ENCODE results near the gene PRKCZ.
"Not testable (repeated sequence)": the region's sequence is repeated elsewhere in the genome, so short reads cannot be mapped to it uniquely, and the experiment has no call there.

Gene PRKCZ

DNA sequence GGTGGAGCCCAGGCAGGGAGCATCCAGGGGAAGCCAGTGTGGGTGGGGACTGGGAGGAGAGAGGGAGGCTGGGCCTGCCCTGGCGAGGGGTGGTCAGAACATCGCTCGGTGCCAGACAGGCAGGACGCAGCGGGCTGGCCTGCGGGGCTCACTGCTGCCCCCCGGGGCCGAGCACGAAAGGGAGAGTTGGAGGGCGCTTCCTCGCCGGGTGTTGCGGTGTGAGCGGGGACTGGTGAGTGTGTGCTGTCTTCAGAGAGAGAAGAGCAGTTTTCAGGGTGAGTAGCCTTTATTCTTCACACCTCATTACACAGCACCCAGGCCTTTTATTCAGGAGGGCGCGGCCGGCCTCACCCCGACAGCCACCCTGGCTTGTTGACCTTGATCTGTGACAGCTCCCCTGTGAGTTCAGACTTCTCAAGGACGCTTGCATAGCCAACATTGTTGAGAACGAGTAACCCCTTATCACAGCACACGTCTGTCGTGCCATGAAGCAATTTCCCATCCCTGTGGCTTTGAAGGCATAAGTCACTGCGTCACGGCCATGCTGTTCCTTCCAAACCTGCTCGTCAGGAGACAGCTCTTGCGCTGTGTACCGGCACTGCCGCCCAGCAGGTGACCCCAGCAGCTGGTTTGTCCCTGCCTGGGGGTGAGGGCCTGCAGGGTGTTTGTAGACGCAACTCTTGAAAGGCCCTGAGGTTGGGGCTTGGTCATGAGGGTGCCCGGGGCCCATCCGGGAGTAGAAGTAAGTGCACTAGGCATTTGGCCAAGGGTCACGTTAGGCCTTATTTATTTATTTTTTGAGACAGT lies 54.6 kb downstream of the PRKCZ start:
- no peak for DNase-seq

DNA sequence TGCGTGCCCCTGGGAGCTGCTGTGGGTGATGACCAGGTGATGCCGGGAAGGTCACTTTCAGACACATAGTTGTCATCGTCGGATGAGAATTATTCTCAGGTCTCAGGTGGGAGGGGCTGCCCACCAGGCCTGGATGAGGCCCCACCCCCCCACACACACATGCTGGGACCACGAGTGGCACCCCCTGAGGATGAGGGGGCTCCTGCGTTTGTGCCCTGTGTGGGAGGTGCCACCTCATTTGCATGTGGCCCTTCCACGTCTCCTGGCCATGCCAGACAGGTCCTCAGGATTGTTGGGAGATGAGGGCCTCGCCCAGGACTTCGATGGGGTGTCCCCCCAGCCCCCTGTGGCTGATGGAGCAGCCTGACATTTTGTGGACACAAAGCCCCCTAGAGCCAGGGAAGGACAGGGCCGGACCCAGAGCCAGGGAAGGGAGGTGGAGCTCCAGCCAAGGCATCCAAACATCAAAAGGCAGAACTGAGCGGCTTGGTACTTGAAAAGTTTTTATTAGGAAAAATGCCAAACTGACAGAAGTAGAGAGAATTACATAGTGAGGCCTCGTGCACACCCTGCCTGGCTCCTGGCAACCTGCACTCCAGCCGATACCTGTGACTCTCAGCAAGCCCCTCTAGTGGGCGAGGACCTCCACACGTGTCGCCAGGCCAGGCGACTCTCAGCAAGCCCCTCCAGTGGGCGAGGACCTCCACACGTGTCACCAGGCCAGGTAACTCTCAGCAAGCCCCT lies 55.7 kb downstream of the PRKCZ start:
- no peak for DNase-seq

DNA sequence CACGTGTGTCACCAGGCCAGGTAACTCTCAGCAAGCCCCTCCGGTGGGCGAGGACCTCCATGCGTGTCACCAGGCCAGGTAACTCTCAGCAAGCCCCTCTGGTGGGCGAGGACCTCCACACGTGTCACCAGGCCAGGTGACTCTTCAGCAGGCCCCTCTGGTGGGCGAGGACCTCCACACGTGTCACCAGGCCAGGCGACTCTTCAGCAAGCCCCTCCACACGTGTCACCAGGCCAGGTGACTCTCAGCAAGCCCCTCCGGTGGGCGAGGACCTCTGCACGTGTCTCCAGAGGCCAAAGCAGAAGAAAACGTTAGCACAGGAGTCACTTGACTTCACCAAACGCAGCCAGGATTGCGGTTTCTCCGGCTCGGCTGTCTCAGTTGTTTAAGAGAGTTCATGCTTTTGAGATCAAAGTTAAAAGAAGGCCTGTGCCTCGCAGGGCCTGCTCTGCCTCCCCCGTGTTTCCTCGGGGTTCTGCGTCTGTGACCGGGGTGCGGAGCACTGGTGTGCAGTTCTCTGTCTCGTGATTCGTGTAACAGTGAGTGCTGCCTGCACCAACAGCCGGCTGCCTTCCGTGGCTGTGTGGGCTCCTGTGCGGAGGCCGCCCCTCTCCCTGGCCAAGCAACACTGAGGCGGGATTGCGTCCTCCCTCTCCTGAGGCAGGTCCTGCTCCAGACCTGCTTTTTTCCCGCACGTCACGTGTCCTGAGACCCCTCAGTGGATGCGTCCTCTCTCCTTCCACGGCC lies 56.6 kb downstream of the PRKCZ start:
- no peak for DNase-seq

DNA sequence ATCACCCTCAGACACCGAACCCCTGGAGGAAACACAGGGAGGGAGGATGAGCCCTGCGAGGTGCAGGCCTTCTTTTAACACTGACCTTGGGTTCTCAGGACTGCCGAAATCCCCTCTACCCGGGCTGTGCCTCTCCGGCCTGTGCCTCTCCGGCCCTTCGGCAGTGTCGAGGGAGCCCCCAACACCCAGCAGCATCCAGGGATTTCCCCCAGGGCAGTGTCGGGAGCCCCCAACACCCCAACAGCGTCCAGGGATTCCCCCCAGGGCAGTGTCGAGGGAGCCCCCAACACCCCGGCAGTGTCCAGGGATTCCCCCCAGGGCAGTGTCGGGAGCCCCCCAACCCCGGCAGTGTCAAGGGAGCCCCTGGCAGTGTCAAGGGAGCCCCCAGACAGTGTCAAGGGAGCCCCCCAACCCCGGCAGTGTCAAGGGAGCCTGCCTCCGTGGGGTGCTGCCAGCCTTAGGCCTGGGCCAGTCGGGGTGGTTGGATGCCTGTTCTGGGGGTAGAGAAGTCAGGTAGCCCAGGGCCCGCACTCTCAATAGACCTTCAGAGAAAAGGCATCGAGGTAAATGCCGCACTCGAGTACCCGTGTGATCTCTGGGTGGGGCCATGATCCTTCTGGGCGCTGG lies 57.5 kb downstream of the PRKCZ start:
- DNase-seq, result no peak

DNA sequence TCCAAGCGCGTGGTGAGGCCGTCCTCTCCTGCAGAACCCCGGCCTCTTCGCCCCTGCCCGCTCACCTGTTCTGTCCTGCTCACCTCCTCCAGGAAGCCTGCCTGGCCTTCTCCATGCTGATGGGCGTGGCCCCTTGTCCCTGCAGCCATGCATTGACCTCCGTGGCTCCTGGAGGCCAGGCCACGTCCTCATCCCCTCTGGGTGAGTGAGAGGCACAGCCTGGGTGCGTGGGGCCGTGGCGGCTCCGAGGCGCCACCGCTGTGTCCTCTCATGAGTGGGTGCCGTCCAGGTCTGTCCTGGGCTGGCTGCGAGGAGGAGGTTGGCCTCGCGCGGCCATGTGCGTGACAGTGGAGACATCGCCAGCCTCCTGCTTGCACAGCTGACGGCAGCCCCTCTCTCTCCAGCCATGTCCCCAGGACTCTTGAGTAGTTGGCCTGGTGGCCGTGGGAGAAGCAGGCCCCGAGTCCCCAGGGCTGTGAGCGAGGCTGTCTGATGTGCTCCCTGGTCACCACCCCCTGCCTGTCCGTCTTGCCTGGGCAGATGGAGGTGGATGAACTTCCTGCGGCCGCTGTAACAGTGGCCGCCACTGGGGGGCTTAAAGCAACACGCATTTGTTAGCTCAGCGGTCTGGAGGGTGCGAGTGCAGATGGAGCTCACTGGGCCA lies 58.1 kb downstream of the PRKCZ start:
- no peak for DNase-seq

DNA sequence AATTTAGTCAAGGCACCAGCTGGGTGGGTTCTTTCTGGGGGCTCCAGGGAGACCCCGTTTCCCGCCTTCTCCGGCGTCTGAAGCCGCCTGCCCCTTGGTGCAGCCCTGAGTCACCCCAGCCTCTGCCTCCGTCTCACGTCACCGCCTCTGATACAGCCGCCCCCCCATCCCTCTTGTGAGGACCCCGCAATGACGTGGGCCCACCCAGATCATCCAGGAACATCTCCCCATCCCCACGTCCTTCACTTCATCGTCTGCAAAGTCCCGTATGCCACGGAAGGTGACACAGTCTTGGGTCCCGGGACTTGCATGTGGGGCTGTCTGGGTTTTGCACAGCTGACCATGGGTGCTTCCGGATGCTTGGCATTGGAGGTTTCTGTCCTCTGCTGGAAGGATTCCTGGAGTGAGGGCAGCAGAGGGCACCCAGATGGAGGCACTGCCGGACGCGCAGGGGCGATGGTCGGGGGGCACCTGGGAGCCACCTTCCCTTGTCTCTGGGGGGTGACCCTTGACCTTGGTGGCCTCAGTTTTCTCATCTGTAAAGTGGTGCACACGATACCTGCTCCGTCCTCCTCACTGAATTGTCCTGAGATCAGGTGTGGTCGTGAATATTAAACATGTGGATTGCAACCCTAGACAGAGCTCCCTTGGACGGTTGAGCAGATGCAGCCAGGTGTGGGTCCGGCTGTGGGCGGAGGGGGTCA lies 58.8 kb downstream of the PRKCZ start:
- no peak for DNase-seq

DNA sequence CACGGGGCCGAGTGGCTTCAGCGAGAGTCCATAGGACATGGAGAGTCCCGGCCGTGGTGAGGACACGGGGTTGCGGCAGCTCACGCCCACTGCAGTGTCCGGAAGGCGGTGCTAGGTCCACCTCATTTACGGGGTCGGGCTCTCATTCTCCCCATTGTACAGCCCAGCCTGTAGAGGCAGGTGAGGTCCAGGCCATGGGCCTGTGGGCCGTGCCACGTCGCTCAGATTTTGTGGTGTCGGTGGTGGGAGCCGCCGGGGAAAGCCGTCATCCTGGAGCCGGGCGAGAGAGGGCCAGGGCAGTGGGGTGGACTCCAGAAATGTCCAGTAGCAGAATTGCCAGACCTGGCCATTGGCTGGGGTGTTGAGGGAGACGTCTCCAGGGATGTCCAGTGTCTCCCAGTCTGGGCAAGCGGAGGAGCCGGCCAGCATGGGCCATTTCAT lies 59.4 kb downstream of the PRKCZ start:
- no peak for DNase-seq

DNA sequence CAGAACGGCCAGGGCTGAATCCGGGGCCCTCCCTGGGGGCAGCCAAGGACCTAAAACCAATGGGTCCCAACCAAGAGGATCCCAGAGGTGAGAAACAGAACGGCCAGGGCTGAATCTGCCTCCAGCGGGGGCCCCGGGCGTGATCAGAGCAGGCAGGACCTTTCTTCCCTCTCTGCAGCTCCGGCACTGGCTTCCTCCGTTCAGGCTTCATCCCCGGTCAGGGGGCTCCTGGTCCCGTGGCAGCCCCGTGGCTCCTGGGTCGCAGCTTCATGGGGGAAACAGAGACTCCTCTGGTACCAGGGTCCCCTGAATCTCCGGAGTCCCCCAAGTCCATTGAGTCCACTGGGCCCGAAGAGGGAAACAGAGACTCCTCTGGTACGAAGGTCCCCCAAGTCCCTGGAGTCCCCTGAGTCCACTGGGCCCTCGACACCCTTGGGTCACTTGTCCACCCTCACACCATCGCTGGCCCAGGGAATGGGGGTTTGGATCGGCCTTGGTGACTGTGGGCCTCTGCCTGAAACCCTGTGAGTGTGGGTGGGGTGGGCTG lies 60.1 kb downstream of the PRKCZ start:
- DNase-seq, result no peak

DNA sequence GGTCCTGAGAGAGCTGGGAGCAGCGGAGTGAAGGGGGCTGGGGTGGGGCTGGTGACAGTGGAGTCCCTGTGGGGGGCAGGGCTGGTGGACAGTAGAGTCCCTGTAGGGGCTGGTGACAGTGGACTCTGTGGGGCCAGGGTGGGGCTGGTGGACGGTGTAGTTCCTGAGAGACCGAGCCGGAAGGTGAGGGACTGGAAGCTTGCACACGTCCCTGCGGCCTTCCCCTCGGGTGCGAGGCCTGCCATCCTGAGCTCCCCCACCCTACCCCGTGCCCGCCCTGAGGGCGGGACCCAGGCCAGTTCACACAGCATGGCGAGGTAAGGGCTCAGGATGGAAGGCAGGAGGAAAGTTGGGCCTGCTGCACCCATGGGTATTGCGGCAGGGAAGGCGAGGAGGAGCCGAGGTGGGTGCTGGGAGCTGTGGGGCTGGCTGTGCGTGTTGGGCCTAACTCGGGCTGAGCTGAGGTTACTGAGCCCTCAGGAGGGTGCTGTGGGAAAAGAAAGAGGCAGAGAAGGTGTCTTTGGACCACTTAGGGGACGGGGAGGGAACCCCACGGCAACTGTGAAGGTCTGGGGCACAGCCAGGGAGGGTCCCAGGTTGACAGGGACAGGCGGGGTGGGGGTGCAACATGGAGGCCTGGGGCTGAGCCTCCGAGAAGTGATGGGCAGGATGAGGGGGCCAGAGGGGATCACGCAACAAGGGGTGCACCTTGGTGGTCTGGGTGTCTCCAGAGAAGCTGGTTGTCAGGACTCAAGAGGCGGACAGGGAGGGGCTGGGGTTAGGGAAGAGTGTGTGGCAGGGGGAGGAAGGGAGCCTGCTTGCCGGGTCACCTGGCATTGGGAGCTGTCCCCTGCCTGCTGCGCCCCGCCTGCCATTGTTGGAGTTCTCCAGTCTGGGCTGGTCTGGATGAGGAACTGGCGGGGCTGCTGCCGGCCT lies 60.8 kb downstream of the PRKCZ start:
- DNase-seq, result no peak

DNA sequence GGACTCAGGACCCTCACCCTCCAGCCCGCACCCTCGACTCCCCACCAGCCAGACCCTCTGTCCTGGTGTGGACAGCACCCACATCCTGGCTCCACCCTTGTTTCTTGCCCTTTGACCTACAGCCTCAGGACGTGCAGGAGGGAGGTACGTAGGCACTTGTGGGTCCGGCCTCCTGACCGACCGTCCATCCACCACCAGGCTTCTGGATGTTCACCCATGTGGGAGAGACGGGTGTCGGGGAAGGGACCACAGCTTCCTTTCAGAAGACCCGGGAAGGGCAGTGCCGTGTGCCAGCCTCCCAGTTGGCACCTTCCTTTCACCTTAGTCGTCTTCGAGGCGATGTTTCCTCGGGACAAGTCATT lies 61.4 kb downstream of the PRKCZ start:
- no peak for DNase-seq

DNA sequence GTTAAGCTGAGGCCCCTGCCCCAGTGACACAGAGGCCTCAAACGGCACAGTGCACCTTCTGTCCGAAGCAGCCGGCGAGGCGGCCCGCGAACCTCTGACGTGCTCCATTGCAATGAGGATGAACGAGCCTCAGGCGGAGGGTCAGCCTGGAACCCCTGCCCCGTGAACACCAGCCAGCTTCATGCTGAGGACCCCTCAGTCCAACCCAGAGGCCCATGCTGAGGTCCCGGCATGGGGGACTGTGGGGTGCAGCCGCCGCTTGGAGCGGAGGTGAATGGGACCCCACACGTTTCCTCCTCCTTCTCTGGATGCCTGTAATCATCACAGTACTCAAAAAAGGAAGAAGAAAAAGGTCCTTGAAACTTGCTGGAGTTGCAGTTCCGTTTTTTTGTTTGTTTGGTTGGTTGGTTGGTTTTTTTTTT lies 62.1 kb downstream of the PRKCZ start:
- DNase-seq, result no peak

DNA sequence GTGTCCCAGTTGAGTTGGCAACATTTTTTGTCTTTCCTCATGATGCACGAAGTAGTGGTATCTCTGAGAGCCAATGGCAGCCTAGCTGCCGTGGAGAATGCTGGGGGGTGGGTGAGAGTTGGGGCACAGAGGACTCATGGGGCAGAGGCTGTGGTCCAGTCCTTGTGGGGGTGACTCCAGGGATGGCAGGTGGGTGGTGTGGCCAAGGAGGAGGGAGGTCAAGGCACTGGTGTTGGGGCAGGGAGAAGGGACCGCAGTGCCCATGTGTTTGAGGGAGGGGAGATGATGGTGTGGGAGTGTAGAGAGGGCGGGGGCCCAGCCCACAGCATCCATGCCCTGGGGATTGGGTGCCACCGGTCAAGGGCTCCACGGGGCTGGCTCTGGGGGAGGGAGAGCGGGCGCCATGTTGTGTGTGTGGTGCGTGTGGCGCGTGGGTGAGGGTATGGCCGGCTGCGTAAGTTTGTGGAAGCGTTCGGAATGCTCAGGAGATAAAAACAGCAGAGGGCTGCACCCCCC lies 63.5 kb downstream of the PRKCZ start:
- no peak for DNase-seq

DNA sequence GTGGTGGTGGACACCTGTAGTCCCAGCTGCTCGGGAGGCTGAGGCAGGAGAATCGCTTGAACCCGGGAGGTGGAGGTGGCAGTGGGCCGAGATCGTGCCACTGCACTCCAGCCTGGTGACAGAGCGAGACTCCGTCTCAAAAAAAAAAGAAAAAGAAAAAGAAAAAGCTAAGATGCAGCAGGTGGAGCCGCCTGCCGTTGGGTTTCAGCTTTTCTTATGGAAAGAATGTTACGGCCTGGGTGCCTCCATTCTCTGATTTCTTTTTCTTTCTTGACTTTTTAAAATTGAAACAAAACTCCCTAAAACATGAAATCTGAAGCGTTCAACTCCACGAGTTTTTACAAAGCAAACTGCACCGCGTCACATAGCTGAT lies 64.4 kb downstream of the PRKCZ start:
- DNase-seq, result not testable (repeated sequence)

DNA sequence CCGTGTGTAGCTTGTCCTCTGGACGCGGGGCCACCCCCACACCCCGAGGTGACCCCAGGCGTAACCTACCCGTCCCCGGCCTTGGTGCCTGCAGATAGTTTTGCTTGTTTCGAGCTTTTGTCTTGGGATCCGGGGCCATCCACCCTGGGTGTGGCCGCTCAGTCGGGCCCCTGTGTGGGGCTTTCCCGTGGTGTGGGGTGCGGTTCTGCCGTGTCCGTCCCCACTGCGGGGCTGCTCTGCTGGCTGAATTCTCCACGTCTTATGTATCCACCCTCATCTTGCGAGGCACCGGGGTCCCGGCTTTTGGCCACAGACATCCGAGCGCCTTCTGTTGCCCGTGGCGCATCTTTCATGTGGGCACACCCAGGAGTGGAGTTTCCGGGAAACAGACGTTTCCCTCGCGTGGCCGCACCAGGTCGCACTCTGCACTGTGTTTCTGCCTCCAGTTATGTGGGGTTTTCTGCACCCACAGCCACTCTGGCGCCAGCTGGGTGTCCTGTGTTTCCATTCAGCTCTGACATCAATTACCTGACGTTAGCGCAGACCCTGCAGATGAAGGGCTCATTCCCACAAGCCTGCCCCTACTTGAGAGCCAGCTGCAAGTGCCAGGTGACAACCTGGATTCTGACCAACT lies 64.9 kb downstream of the PRKCZ start:
- no peak for DNase-seq

DNA sequence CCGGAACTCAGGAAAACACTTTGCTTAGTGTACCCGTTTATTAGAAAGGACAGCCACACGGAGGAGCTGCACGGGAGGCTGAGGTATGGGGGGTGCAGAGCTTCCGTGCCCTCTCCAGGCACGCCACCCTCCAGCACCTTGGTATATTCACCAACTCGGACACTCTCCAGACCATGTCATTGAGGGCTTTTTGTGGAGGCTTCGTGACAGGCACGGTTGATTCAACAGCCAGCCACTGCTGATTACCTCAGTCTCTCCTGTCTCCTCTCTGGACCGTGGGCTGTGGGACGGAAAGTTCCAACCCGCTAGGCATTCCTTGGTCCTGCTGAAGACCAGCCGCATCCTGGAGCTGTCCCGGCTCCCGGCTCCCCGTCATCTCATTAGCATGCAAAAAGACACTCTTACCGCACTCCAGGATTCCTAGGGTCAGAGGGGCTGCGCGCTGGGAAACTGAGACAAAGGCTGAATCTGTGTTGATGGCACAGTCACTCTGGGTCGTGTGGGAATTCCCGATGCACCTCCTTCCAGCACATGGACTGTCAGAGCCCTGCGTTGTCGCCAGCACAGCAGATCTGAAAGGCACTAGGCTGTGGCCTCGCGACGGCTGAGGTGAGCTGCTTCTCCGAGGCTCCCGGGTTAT lies 65.6 kb downstream of the PRKCZ start:
- no peak for DNase-seq

DNA sequence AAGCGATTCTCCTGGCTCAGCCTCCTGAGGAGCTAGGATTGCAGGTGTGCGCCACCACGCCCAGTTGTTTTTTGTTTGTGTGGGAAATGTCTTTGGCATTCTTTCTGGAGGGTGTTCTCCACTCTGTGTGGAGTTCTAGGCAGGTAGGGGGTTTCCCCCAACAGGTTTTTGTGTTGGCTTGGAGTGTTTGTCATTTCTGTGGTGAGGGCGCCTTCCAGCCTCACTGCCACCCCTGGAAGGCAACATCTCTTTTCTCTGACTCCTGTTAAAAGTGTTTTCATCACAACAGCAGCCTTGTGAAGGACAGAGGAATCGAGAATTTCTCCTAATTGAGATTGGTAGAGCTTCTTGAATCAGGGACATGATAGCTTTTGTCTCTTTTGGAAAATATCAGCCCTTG lies 69.7 kb downstream of the PRKCZ start:
- DNase-seq, result no peak

DNA sequence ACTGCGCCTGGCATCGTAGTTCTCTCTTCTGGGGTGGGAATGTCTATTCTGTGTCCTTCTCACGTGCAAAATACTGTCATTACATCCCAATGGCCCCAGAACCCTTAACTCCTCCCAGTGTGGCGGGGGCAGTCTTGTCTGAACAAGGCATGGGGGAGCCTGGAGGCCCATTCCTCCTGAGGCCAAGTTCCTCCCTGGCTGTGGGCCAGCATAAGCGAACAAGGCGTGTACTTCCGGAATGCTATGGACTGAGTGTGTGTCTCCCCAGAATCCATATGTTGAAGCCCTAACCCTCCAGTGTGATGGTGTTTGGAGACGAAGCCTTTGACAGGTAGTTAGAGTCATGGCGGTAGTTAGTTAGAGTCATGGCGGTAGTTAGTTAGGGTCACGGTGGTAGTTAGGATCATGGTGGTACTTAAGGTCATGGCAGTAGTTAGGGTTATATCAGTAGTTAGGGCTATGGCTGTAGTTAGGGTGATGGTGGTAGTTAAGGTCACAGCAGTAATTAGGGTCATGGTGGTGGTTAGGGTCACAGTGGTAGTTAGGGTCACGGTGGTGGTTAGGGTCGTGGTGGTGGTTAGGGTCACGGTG lies 71.0 kb downstream of the PRKCZ start:
- no peak for DNase-seq

DNA sequence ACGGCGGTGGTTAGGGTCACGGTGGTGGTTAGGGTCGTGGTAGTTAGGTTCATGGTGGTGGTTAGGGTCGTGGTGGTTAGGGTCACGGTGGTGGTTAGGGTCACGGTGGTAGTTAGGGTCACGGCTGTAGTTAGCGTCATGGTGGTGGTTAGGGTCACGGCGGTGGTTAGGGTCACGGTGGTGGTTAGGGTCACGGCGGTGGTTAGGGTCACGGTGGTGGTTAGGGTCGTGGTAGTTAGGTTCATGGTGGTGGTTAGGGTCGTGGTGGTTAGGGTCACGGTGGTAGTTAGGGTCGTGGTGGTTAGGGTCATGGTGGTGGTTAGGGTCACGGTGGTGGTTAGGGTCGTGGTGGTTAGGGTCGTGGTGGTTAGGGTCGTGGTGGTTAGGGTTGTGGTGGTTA lies 71.6 kb downstream of the PRKCZ start:
- not testable (repeated sequence) for DNase-seq

Measured in activated effector memory CD4-positive, alpha-beta T cell treated with anti-CD3 and anti-CD28 coated beads, Interleukin-2, amount 50 U/mL, for 16 hours (primary cell).